NT2/D1 (cell line): Measurements from ENCODE around the gene PLA2G5.

Experiments used
- SUZ12 ChIP-seq: IDR thresholded peaks from 2 replicates; pipeline ENCODE4 v1.6.1; 2011; ENCODE audit not compliant: insufficient read length, insufficient read depth; ENCODE audit errors: extremely low read depth
- YY1 ChIP-seq: IDR thresholded peaks from 2 replicates; pipeline ENCODE4 v1.6.1; 2011; ENCODE audit not compliant: insufficient read length, insufficient read depth
- ZNF274 ChIP-seq: IDR thresholded peaks from 2 replicates; pipeline ENCODE4 v1.6.1; 2011; ENCODE audit warnings: mild to moderate bottlenecking, low read depth, low read length

GRCh38 chr1:20078171-20078651 is 8.2 kb downstream of the PLA2G5 start:
- TF ChIP-seq ZNF274 (no peak), YY1 (no peak), SUZ12 (no peak)
